G401 (cell line): ENCODE data around the gene NRXN2. TPM values are rescaled to one million over a fixed set of nuclear protein-coding genes. Genes with fewer than 3 reads are reported as not detected.
"Not testable (repeated sequence)": the region's sequence is repeated elsewhere in the genome, so short reads cannot be mapped to it uniquely, and the experiment has no call there.

Experiments used
- DNase-seq: peaks from one replicate; pipeline ENCODE4 v3.0.0-alpha.2; 2015; ENCODE audit warnings: low spot score
- in situ Hi-C: cut with HindIII; loops from 2 replicates; pipeline ENCODE4 v1.10.0; 2016; ENCODE audit warnings: low sequenced_read_pairs, mixed read lengths
- total RNA-seq: library from RNA; depleted of rRNA; stranded (reverse); fragments of >200 nt; shearing (Covaris generic); gene quantifications from 2 replicates; pipeline ENCODE4 v1.2.3, GENCODE V29; 2014

Gene NRXN2
- total RNA-seq, 1 experiment from 2014 or later: 16.7 TPM

DNA sequence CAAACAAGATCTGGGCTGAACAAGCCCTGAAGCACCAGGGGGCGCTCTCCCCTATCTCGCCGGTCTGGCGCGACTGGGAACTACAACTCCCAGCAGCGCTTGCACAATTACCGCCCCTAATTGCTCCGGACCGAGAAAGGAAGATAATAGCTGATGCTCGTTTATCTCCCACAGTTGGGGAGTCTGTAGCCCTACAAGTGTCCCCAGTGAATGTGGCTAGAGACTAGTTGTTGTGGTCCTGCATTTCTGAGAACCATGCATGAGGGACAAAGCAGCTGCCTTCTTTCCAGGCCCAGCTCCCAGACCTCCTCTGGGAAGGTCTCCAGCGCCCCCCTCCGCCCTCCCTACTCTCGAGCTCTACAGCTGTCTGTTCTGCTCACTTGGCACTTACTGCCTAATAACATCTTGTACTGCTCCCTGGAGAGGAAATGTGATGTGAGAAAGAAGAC, 34.4 kb downstream of the NRXN2 start:
- in situ Hi-C loops: no loop called here
- peak; percentile 90 for DNase-seq

DNA sequence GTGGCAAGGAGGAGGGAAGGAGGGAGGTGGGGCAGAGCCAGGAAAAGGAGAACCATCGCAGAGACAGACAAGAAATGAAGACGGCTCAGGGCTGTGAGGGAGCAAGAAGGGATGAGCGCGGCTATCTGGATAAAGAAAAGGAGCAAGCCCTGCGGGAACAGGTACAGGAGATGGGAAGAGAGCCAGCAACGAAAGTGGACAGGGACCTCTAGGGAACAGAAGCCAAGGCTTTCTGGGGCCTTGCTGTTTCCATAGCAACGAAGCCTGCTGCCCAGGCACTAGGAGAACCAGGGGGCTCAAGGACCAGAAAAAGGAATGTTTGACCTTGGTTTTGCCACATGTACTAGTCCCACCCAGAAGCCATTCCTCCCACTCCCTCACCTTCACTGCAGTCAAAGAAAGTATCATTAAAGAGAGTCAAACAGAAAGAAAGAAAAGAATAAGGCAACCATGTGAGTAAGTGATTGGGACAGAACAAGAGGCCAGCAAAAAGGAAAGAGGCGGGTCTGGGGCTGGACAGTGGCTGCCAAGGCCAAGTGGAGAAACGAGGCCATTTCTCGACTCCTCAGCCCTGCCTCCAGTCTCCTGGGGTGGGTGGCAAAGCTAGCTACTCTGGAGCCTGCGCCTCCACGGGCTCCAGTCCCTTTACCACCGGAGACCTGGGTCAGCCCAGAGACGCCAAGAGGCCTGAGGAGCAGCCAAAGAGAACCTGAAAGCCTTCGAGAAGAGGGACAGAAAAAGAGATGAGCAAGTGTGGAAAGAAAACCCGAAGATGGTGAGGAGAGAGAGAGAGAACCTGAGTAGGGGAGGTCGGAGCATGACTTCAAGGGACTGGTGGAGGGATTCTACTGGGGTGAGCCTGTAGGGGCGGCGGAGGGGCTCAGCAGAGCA, 35.1 kb downstream of the NRXN2 start:
- DNase-seq: peak; percentile 84
- in situ Hi-C loops: no loop called here

DNA sequence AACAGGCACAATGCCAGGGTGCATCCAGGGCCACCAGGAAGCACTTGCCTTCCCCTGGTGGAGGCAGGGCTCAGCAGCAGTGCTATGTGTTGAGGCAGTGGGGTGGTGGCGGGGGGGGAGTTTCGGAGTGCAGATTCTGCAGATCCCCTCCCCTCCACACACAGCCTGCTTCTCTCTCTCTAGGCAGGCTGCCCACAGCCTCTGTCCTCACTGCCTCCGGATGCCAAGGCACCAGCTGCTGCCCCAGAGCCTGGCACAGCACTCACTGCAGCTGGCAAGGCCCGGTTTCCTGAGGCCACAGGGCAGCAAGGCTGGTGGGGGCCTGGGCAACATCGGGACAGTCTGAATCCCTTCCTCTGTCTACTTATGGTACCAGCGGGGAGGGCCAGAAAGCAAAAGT, 35.8 kb downstream of the NRXN2 start:
- in situ Hi-C loops: no loop called here
- DNase-seq: peak; percentile 64

DNA sequence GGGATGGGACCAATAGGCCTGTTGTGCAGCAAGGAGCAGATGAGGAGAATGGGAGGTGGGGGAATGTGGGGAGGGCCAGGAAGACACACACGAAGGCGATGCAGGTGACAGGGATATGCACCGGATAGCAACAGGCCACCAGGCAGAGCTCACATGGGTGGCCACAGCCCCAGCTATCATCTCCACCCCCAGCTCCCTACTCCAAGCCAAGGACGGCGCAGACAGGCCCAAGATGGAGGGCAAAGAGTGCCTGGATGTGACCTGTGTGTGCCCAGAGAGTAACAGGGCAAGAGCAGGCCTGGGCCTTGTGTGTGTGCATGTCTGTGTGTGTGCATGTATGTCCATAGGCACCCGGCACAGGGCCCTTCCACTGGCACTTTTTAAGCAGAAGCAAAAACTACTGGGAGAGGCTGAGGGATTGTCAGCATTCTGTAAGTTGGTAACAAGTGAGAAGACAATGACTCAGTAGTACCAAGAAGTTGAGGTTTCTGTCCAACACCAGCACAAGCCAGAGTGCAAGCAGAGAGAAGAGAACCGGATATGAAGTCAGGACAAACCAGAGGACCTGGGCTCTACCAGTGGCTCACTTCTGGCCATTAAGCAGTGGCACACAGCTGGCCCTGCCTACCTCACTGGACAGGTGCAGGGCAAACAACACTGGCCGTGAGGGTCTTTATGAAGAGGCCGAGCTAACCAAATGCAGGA, 36.4 kb downstream of the NRXN2 start:
- in situ Hi-C loops: no loop called here
- no peak for DNase-seq

DNA sequence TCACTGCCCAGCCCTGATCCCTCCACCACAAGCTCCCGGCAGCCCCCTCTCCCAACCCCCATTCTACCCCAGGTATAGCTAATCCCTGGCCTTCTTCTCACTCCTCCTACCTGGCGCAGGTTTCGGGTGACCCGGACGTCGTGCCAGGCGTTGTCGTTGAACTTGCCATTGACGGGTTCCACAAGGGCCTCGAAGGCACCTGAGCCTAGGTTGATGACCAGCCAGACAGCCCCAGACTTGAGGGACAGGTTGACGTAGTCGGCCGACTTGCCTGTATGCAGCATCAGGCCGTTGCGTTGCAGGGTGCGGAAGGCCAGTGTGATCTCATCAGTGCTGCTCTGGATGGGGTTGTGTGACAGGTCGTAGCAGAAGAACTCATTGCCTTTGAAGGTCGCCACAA, 37.5 kb downstream of the NRXN2 start:
- in situ Hi-C loops: no loop called here
- no peak for DNase-seq

DNA sequence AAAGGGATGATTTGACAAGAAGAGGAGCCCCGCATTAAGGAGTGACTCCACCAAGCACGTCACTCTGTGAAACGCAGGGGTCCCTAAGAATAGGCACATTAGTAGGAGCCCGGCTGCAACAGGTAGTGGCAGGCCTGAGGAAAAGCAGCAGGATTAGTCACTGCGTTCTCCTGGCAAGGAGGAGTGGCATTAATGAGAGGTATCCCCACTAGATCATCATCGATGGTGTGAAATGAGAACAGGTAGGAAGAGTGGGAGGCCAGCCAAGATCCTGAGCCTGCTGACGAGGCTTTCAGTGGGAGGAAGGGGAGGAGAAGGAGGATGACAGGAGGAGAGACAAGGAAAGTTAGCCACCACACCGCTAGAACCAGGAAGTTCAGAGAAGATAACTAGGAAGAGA, 38.6 kb downstream of the NRXN2 start:
- in situ Hi-C loops: no loop called here
- peak; percentile 57 for DNase-seq

DNA sequence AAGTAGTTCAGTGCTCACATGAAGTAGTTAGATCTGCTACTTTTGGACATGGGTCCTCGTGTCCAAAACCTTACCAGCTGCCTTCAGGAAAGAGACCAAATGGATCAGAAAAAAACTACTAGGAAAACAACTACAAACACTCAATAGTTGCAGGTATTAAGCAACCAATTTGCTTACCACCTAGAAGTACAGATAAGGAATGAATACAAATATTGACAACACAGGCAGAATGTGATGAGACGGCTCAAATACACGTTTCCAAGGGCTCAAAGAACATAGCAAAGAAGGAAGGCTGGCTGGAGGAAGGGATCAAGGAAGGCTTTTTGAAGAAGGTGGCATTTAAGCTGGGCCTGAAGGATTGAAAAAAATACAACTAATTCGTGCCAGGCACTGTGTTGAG, 41.8 kb downstream of the NRXN2 start:
- no peak for DNase-seq
- in situ Hi-C loops: no loop called here

DNA sequence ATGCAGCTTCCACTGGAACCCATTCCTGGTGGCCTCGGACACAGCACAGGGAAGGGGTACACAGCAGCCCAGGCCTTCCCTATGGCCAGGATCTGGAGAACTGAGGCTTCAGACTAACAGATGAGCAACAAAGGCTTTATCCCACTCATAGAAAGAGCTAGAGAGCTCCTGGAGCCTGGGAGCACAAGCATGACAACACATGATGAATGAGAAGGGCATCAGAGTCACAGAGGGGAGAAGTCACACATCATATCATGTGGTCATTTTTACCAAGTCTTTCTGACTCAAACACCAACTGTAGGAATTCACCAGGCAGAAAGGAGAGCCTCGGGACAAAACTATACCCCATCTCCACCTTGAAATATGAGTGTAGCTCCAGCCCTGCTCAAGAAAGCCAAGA, 43.2 kb downstream of the NRXN2 start:
- in situ Hi-C loops: no loop called here
- DNase-seq: no peak

DNA sequence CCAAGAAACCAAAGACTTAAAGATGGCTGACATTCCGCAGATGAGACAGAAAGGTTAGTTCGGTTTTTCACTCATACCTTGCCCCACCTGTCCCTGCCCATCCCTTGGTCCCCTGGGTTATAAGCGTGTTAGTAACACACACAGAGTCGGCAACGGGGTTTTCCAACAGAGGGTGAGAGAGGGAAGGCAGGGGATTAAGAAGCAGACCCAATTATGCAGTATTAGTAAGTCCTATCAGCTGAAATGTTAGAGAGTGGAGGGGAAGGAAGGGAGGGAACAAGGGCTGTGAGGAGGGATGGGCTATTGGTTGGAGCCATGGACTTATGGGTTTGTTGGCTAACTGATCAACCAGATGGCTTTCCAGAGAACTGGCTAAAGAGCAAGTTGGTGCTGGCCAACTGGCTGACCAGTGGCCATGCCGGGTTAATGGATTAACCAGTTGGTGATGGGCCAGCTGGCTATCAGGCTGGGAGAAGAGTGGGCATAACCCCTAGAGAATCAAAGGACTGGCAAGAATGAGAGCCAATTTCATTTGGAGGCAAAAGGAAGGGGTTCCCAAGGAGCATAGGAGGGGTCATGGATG, 45.5 kb downstream of the NRXN2 start:
- peak; percentile 89 for DNase-seq
- in situ Hi-C loops: no loop called here

DNA sequence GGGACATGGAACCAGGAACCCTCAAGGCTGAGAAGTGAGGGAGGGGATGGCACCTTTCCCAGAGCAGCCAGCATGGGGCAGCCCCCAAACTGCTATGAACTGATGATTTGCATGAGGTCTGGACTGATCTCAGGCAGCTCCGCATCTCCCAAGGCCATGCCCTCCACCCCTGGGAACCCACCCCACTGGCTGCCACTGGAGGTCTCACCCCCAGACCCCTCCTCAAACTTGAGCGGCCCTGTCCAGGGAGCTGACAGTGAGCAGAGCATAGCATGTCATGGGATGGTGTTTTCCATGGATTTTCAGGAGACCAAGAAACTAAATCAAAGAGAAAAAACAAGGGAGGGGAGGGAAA, 46.8 kb downstream of the NRXN2 start:
- in situ Hi-C loops: no loop called here

DNA sequence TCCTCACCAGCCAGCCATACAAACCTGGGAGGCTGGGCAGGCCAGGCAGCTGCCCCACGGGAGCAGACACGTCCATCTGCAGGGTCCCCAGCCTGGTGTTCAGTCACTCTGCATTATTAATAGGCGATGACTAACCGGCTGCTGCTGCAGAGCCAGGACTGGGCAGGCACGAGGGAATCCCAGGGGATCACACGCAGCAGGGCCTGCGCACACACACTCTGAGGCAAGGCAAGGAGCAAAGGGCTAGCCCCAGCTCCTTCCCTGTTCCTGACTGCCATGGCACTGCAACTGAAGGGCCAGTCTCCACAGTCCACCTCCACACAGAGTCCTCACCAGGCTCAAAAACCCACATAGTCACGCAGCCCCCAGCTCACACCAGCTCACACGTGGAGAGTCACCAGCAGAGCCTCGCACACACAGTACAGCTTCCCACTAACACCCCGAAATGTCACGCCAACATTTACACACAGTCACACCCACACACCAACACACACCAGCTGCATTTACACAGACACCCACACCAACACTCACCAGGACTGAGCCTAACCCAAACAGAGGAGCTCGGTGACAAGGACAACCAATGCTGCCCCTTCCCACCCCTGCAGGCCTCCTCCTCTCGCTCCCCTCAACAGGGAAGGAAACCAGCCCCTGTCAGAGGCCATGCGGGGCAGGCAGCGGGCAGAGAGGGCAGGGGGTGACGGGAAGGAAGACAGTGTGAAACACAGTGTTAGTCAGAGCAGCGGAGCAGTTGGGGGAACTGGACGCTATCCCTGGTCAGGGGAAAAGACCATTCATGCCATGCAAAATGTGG, 47.3 kb downstream of the NRXN2 start:
- no peak for DNase-seq
- in situ Hi-C loops: no loop called here

More for the DNA sequence above, 46.8 kb downstream of the NRXN2 start:
- DNase-seq: no peak

DNA sequence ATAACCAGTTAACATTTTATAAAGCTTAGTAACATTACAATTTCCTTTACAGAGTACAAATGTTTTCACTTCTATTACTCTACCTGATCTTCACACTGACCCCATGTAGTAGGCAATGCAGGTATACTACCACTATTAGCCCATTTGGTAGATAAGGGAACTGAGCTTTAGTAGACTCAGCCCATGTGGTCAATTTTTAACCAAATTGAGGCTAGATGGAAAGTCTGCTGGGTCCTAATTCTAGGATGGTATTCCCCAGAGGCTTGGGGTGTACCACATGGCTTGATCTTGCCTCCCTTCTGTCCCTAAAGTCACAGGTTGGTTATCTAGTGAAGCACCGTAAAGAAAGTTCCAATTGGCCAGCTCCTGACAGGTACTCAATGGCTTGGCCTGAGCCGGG, 48.2 kb downstream of the NRXN2 start:
- in situ Hi-C loops: no loop called here
- DNase-seq: no peak

DNA sequence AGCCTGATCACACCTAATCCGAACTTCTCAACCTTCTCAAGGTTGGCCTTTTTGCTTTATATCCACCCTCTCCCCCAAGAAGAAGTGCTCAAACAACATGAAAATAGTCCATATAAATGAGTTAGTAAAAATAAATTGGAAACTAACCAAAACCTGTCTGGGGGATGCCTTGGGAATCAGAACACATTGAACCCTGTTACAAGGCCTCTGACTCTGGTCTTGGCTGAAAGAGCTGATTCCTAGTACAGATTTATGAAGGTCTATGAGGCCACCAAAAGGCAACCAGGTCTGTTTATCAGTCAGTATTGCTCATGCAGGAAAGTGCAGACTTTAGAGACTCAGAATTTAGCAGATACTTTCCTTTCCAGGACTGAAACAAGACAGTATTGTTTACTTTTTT, 49.7 kb downstream of the NRXN2 start:
- no peak for DNase-seq
- in situ Hi-C loops: no loop called here

DNA sequence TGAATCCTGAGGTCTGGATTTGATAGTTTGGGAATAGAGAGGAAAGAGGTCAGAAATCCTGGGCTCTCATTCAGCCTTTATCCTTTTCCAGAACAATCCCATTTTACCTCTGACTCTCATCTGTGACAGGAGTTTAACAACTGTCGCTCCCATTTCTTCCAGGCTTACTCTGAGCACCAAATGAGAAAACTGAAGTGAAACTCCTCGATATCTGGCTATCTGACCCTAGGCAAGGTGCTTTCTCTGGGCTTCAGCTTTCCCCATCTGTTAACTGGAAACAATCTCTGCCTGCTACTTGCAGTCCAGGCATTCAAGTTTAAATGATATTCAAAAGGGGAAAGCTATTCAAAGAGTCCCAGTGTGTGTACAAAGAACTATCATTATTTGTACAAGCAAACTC, 50.1 kb downstream of the NRXN2 start:
- in situ Hi-C loops: no loop called here
- DNase-seq: no peak

DNA sequence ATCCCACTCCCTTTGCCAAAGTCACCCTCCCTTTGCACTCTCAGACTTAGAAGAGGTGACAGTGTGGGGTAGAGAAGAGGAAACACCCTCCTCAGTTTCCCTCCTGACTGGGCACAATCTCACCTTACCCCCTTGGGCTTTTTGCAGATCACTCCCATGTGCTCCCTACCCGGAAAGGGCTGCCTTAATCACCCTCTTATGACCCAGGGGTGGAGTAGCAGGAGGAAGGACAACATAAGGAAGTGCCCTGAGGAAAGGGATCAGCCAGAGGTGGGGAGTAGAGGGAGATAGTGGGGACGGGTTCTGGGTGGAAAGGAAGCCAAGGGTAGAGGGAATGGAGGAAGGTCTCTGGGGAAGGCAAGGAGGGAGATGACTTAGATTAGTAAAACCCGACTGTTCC, 52.0 kb downstream of the NRXN2 start:
- in situ Hi-C loops: no loop called here
- no peak for DNase-seq

DNA sequence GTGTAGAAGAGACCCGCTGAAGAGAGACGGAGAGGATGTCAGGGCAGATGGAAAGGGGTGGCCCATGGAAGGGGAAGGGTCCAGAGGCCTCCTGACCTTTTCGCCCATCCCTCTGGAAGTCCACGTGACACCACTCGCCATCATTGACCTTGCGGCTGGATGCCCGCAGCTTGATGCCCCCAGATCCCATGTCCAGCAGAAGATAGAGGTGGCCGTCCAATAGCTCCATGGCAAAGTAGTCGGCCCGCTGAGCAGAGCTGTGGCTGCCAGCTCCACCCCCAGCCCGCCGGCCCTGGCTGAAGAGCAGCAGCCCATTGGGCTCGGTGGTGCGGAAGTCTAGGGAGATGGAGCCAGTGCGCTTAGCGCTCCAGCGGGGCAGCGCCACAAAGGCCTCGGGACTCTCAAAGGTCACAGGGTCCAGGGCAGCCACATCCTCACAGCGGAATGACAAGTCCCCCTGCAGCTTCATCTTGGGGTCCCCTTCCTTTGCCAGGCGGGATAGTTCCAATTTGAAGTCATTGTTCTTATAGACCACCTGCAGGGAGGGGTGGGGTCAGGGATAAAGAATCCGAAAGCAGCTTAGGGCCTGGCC, 55.7 kb downstream of the NRXN2 start:
- no peak for DNase-seq
- in situ Hi-C loops: no loop called here

DNA sequence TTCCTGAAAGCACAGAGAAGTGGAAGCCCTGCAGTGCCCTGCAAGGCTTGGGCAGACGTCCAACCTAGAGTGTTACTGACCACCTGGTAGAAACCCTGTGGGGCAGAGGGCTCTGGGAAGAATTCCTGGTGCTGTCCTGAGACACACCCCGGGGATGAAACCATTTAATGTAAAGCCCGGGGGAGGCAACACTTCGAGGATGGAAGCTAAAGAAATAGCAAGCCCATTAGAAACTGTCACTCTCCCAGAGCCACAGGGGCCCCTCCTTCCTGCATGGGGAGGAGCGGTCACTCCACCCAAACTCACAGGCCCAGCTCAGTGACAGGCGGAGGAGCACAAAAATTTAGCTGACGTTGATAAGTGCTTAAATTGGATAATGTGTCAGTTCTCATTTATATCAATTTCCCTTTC, 57.6 kb downstream of the NRXN2 start:
- in situ Hi-C loops: no loop called here
- DNase-seq: peak; percentile 84

DNA sequence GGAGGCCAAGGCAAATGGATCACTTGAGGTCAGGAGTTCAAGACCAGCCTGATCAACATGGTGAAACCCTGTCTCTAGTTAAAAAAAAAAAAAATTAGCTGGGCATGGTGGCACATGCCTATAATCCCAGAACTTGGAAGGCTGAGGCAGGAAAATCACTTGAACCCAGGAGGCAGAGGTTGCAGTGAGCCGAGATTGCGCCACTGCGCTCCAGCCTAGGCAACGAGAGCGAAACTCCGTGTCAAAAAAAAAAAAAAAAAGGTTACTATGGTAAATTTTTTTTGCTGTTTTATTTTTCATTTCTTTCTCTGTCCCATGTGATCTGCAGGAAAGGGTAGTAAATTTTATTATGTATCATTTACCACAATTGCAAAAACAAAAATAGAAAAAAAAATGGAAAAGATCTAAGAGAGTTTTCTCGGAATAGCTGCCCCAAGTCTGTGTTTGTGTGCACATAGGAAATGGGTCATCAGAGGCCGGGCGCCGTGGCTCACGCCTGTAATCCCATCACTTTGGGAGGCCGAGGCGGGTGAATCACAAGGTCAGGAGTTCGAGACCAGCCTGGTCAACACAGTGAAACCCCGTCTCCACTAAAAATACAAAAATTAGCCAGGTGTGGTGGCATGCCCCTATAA, 58.6 kb downstream of the NRXN2 start:
- DNase-seq, in situ Hi-C loops: not testable (repeated sequence)

DNA sequence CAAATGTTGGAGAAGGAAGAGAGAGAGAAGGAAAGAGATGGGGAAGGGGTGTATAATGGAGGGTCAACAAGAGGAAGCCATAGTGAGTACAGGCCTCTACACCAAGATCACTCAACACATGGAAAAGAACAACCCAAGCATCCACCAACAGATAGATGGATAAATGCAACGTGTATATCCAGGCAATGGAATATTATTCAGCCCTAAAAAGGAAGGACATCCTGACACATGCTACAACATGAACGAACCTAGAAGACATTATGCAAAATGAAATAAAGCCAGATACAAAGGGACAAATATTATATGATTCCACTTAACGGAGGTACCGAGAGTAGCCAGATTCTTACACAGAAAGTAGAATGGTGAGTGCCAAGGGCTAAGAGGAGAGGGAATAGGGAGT, 59.3 kb downstream of the NRXN2 start:
- DNase-seq: no peak
- in situ Hi-C loops: no loop called here
